GM23248 (cell line): ENCODE data around the gene CHRNG. TPM values are rescaled to one million over a fixed set of nuclear protein-coding genes. Genes with fewer than 3 reads are reported as not detected.

Experiments used
- DNase-seq: peaks from one replicate; pipeline ENCODE4 v3.0.0-alpha.2; 2015
- H2AFZ ChIP-seq: fragments of 200-600 bp; sonication (generic); 2 replicates; pipeline ENCODE4 v1.6.1; 2016; ENCODE audit warnings: antibody characterized with exemption
- H3F3A ChIP-seq: fragments of 200-600 bp; sonication (generic); 2 replicates; pipeline ENCODE4 v1.6.1; 2016; ENCODE audit warnings: mild to moderate bottlenecking, antibody characterized with exemption, mixed run types; ENCODE audit not compliant: insufficient read depth
- H3K27ac ChIP-seq: fragments of 200-600 bp; sonication (generic); 2 replicates; pipeline ENCODE4 v1.5.1; 2016; ENCODE audit warnings: mild to moderate bottlenecking
- H3K27me3 ChIP-seq: fragments of 200-600 bp; sonication (generic); replicated peaks from 2 replicates; pipeline ENCODE4 v1.6.1; 2016; ENCODE audit warnings: mild to moderate bottlenecking; ENCODE audit not compliant: insufficient read depth
- H3K36me3 ChIP-seq: fragments of 200-600 bp; sonication (generic); 2 replicates; pipeline ENCODE4 v1.6.1; 2016; ENCODE audit warnings: low read depth, mild to moderate bottlenecking
- H3K4me1 ChIP-seq: fragments of 200-600 bp; sonication (generic); 2 replicates; pipeline ENCODE4 v1.6.1; 2016; ENCODE audit warnings: mild to moderate bottlenecking; ENCODE audit not compliant: insufficient read depth
- H3K4me2 ChIP-seq: fragments of 200-600 bp; sonication (generic); one replicate; pipeline ENCODE4 v1.6.1; 2016; ENCODE audit warnings: mild to moderate bottlenecking; ENCODE audit not compliant: unreplicated experiment
- H3K4me3 ChIP-seq: fragments of 200-600 bp; sonication (generic); 2 replicates; pipeline ENCODE4 v1.5.1; 2016; ENCODE audit warnings: mild to moderate bottlenecking
- H3K79me2 ChIP-seq: fragments of 200-600 bp; sonication (generic); 2 replicates; pipeline ENCODE4 v1.6.1; 2016; ENCODE audit warnings: mild to moderate bottlenecking; ENCODE audit not compliant: insufficient read depth
- H3K9ac ChIP-seq: fragments of 200-600 bp; sonication (generic); 2 replicates; pipeline ENCODE4 v1.6.1; 2016; ENCODE audit warnings: mild to moderate bottlenecking
- H3K9me2 ChIP-seq: fragments of 200-600 bp; sonication (generic); 2 replicates; pipeline ENCODE4 v1.6.1; 2016; ENCODE audit warnings: mixed run types, mild to moderate bottlenecking, moderate library complexity; ENCODE audit not compliant: insufficient read depth
- H3K9me3 ChIP-seq: fragments of 200-600 bp; sonication (generic); one replicate; pipeline ENCODE4 v1.6.1; 2017; ENCODE audit warnings: low read depth
- H4K20me1 ChIP-seq: fragments of 200-600 bp; sonication (generic); 2 replicates; pipeline ENCODE4 v1.6.0; 2016; ENCODE audit not compliant: insufficient read depth
- EZH2 ChIP-seq: fragments of 200-600 bp; sonication (generic); IDR thresholded peaks from 2 replicates; pipeline ENCODE4 v1.6.1; 2018; ENCODE audit warnings: antibody characterized with exemption, mild to moderate bottlenecking; ENCODE audit not compliant: insufficient read depth, poor library complexity, severe bottlenecking
- EZH2phosphoT487 ChIP-seq: fragments of 200-600 bp; sonication (generic); IDR thresholded peaks from 2 replicates; pipeline ENCODE4 v1.6.1; 2018; ENCODE audit warnings: antibody characterized with exemption, moderate library complexity, mild to moderate bottlenecking, low read depth; ENCODE audit not compliant: insufficient read depth
- WGBS, 2 experiments: methylation state at CpG; one replicate each; pipeline ENCODE4 v1.1.6; 2015 to 2017; ENCODE audit warnings: low lambda C conversion rate in 2 of 2, low coverage in 1 of 2; ENCODE audit errors: missing lambda C conversion rate in 2 of 2; 5-methylcytosine and 5-hydroxymethylcytosine counted together
- in situ Hi-C: fragments of 300-500 bp; cut with MboI; formaldehyde crosslinking; loops from 2 replicates; pipeline ENCODE4 v1.15.0; 2020
- polyA plus RNA-seq: library from polyadenylated mRNA; unstranded; fragments of >200 nt; fragmentation: Nextera tagmentation; extraction: Ambion mirVana; gene quantifications from 2 replicates; pipeline ENCODE4 v1.2.1, GENCODE V29; 2016
- total RNA-seq: library from RNA; depleted of rRNA; stranded (reverse); fragments of >200 nt; shearing (Covaris generic); gene quantifications from 2 replicates; pipeline ENCODE4 v1.2.3, GENCODE V29; 2014

CHRNG gene
- total and polyA plus RNA-seq, 2 experiments from 2014 or later: not detected

DNA sequence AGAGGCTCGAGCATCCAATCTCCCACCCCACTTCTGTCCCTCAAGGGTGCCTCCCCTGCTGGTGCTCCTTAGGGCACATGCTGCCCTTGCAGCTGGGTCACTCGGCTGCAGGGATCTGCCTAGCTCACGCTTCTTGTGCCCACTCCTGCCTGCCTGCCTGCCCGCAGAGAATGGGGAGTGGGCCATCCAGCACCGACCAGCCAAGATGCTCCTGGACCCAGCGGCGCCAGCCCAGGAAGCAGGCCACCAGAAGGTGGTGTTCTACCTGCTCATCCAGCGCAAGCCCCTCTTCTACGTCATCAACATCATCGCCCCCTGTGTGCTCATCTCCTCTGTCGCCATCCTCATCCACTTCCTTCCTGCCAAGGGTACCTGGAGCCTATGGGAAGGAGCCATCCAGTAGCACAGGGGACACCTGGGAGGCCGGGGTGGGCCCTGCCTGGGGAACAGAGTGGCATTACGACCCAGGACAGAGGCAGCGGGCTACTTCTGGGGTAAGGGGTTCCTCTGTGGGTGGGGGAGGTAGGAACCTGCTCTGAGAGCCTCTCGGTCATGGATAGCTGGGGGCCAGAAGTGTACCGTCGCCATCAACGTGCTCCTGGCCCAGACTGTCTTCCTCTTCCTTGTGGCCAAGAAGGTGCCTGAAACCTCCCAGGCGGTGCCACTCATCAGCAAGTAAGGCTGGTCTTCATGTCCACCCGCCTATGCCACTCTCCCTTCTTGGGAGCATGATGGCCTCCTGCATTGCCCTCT, 3.4 kb downstream of the CHRNG start:
- TF ChIP-seq EZH2phosphoT487: no peak
- no peak for TF ChIP-seq EZH2
- Histone ChIP-seq H3K4me1 (no peaks in the 10 kb centered on the region), H3K27me3 (no peaks in the 10 kb centered on the region), H3K9me2 (no peaks in the 10 kb centered on the region), H3K79me2 (peaks cover 17% of the 10 kb centered on the region), H3K27ac (no peak overlapping the region), H3F3A (no peaks in the 10 kb centered on the region), H3K9me3 (no peaks in the 10 kb centered on the region), H3K9ac (no peak overlapping the region), H4K20me1 (no peaks in the 10 kb centered on the region), H3K4me3 (no peak overlapping the region), H2AFZ (no peak overlapping the region), H3K36me3 (no peaks in the 10 kb centered on the region), H3K4me2 (no peak overlapping the region)
- DNase-seq: no peak
- in situ Hi-C loops: loop anchor here (25.0 kb wide), 1 partner anchor 631 kb away; no protein-coding TSS in a partner anchor
- WGBS, 2 experiments: 81 to 82% methylated on average over 18 to 20 of the region's 20 CpGs

DNA sequence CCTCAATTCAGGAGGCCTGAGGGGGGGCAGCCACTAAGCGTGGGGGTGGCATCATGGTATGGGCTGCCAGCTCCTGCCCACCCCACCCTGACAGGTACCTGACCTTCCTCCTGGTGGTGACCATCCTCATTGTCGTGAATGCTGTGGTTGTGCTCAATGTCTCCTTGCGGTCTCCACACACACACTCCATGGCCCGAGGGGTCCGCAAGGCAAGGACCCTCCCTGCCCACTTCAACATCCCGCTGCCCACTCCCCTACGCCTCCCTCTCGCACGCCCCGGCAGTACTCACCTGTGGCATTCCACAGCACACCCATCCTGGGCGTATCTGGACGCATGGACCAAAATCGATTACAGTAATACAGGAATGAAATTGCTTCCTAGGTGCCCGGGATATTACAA, 4.0 kb downstream of the CHRNG start:
- H3K36me3 ChIP-seq: peaks cover under 1% of the 10 kb centered on the region; the same call in 1 of the 2 replicates
- in situ Hi-C loops: loop anchor here (25.0 kb wide), 1 partner anchor 631 kb away; no protein-coding TSS in a partner anchor
- 88 to 91% methylated on average over 14 of the region's 14 CpGs for WGBS, 2 experiments

DNA sequence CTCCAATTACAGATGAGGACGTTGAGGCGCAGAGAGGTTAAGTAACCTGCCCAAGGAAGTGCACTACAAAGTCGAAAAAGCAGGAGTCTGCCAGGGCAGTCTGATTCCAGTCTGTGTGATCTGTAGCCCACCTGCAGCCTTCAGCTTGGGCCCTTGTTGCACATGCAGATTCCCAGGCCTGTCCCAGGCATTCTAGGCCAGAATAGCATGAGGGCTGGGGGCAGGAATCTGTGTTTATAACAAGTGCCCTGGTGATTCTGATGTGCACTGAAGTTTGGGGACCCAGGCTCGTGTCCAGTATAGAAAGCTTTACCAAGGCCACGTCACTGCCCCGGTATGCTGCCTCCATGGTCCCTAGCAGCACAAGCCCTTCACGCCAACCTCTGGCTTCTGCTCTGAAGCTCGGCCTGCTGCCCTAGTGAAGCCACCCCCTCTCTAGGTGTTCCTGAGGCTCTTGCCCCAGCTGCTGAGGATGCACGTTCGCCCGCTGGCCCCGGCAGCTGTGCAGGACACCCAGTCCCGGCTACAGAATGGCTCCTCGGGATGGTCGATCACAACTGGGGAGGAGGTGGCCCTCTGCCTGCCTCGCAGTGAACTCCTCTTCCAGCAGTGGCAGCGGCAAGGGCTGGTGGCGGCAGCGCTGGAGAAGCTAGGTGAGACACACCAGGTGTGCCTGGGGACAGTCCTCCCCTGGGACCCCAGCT, 4.6 kb downstream of the CHRNG start:
- Histone ChIP-seq H3F3A (no peaks in the 10 kb centered on the region), H3K79me2 (peaks cover 29% of the 10 kb centered on the region), H4K20me1 (no peaks in the 10 kb centered on the region), H3K27me3 (no peaks in the 10 kb centered on the region), H3K4me2 (no peak overlapping the region), H3K9me2 (no peaks in the 10 kb centered on the region), H3K36me3 (peaks cover 5% of the 10 kb centered on the region; the same call in 1 of the 2 replicates), H3K4me1 (no peaks in the 10 kb centered on the region), H3K9ac (no peak overlapping the region), H3K9me3 (no peaks in the 10 kb centered on the region), H3K27ac (no peak overlapping the region), H2AFZ (no peak overlapping the region), H3K4me3 (no peak overlapping the region)
- in situ Hi-C loops: loop anchor here (25.0 kb wide), 1 partner anchor 632 kb away; no protein-coding TSS in a partner anchor
- WGBS, 2 experiments: 93 to 96% methylated on average over 19 of the region's 19 CpGs
- no peak for TF ChIP-seq EZH2phosphoT487
- TF ChIP-seq EZH2: no peak
- DNase-seq: no peak

More for the DNA sequence above, 4.0 kb downstream of the CHRNG start:
- Histone ChIP-seq H3K4me1 (no peaks in the 10 kb centered on the region), H3K27ac (no peak overlapping the region), H2AFZ (no peak overlapping the region), H3K9me2 (no peaks in the 10 kb centered on the region), H3K4me3 (no peak overlapping the region), H3K4me2 (no peak overlapping the region), H3K27me3 (no peaks in the 10 kb centered on the region), H3F3A (no peaks in the 10 kb centered on the region), H3K9me3 (no peaks in the 10 kb centered on the region), H3K9ac (no peak overlapping the region), H4K20me1 (no peaks in the 10 kb centered on the region), H3K79me2 (peaks cover 23% of the 10 kb centered on the region)
- DNase-seq: no peak
- TF ChIP-seq EZH2phosphoT487: no peak
- TF ChIP-seq EZH2: no peak

DNA sequence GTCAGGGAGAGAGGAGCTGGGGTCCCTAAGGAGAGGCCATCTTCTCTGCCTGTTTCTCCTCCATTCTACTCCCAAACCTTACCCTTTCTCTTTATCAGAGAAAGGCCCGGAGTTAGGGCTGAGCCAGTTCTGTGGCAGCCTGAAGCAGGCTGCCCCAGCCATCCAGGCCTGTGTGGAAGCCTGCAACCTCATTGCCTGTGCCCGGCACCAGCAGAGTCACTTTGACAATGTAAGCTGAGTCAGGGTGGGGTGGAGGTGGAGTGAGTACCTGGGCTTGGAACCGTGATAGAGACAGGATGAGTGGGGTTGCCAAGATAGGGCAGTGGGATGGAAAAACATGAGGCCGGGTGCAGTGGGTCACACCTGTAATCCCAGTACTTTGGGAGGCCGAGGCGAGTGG, 5.2 kb downstream of the CHRNG start:
- no peak overlapping the region for H2AFZ ChIP-seq
- peaks cover 35% of the 10 kb centered on the region for H3K79me2 ChIP-seq
- no peak overlapping the region for H3K9ac ChIP-seq
- no peak overlapping the region for H3K4me3 ChIP-seq
- no peak for DNase-seq
- no peaks in the 10 kb centered on the region for H3K9me2 ChIP-seq
- no peak for TF ChIP-seq EZH2
- TF ChIP-seq EZH2phosphoT487: no peak
- 0 out of 2 replicates have a peak, but pooled peaks cover 5% of the 10 kb centered on the region for H3F3A ChIP-seq
- no peaks in the 10 kb centered on the region for H3K9me3 ChIP-seq
- no peaks in the 10 kb centered on the region for H4K20me1 ChIP-seq
- in situ Hi-C loops: loop anchor here (25.0 kb wide), 1 partner anchor 632 kb away; no protein-coding TSS in a partner anchor
- 93 to 94% methylated on average over 6 of the region's 6 CpGs for WGBS, 2 experiments
- no peaks in the 10 kb centered on the region for H3K4me1 ChIP-seq
- H3K27ac ChIP-seq: no peak overlapping the region
- H3K27me3 ChIP-seq: no peaks in the 10 kb centered on the region
- H3K4me2 ChIP-seq: no peak overlapping the region
- peaks cover 5% of the 10 kb centered on the region; the same call in 1 of the 2 replicates for H3K36me3 ChIP-seq
